GM18499 (cell line): ENCODE measurements around the gene PLXND1.

ENCODE experiments used
- ATAC-seq: cut with Tn5 transposase; IDR thresholded peaks from one replicate; pipeline ENCODE4 v1.9.1; 2021; ENCODE audit warnings: moderate number of reproducible peaks; ENCODE audit not compliant: insufficient read depth, unreplicated experiment

The PLXND1 gene

GRCh38 chr3:129627350-129628168, 21.1 kb upstream of the PLXND1 start:
- no peak for ATAC-seq

GRCh38 chr3:129626744-129627349, 20.4 kb upstream of the PLXND1 start:
- peak; percentile 50 for ATAC-seq

GRCh38 chr3:129625072-129625874, 18.8 kb upstream of the PLXND1 start:
- ATAC-seq = no peak

GRCh38 chr3:129624347-129625071, 18.0 kb upstream of the PLXND1 start:
- ATAC-seq = no peak

- no peak for ATAC-seq
Measured at GRCh38 chr3:129623447-129624118, 17.1 kb upstream of the PLXND1 start.

- ATAC-seq = no peak
Measured at GRCh38 chr3:129622933-129623332, 16.5 kb upstream of the PLXND1 start.

- no peak for ATAC-seq
Measured at GRCh38 chr3:129622226-129622874, 15.9 kb upstream of the PLXND1 start.

GRCh38 chr3:129621626-129622225, 15.2 kb upstream of the PLXND1 start:
- ATAC-seq = no peak

GRCh38 chr3:129620828-129621559, 14.5 kb upstream of the PLXND1 start:
- ATAC-seq = no peak

- no peak for ATAC-seq
Measured at GRCh38 chr3:129619726-129620162, 13.3 kb upstream of the PLXND1 start.

GRCh38 chr3:129618901-129619671, 12.6 kb upstream of the PLXND1 start:
- no peak for ATAC-seq

- no peak for ATAC-seq
Measured at GRCh38 chr3:129618186-129618820, 11.8 kb upstream of the PLXND1 start.

- ATAC-seq = no peak
Measured at GRCh38 chr3:129617381-129618185, 11.1 kb upstream of the PLXND1 start.

GRCh38 chr3:129616713-129617112, 10.2 kb upstream of the PLXND1 start:
- ATAC-seq = no peak

- no peak for ATAC-seq
Measured at GRCh38 chr3:129616291-129616690, 9.8 kb upstream of the PLXND1 start.

- no peak for ATAC-seq
Measured at GRCh38 chr3:129615751-129616281, 9.3 kb upstream of the PLXND1 start.
